GM18907 (cell line): ENCODE measurements around the gene WDR35.

Experiments
- ATAC-seq: cut with Tn5 transposase; IDR thresholded peaks from one replicate; pipeline ENCODE4 v1.9.1; 2021; ENCODE audit warnings: mild to moderate bottlenecking, moderate library complexity; ENCODE audit not compliant: unreplicated experiment

Gene WDR35

GRCh38 chr2:19874726-19875125 is 115.2 kb downstream of the WDR35 start:
- no peak for ATAC-seq

- no peak for ATAC-seq
These were observed 116.9 kb downstream of the WDR35 start for GRCh38 chr2:19873014-19873413.

- ATAC-seq, result no peak
These were observed 117.6 kb downstream of the WDR35 start for GRCh38 chr2:19872302-19872701.

- no peak for ATAC-seq
These were observed 118.1 kb downstream of the WDR35 start for GRCh38 chr2:19871836-19872235.

GRCh38 chr2:19870792-19871191 is 119.1 kb downstream of the WDR35 start:
- no peak for ATAC-seq

- ATAC-seq, result peak; percentile 69
These were observed 121.0 kb downstream of the WDR35 start for GRCh38 chr2:19868701-19869580.

- ATAC-seq, result no peak
These were observed 121.7 kb downstream of the WDR35 start for GRCh38 chr2:19868224-19868623.

- ATAC-seq, result peak; percentile 76
These were observed 123.1 kb downstream of the WDR35 start for GRCh38 chr2:19866771-19867170.

- ATAC-seq, result peak; percentile 46
These were observed 124.8 kb downstream of the WDR35 start for GRCh38 chr2:19865151-19865550.

GRCh38 chr2:19864381-19864780 is 125.5 kb downstream of the WDR35 start:
- ATAC-seq, result no peak

- peak; percentile 69 for ATAC-seq
These were observed 126.4 kb downstream of the WDR35 start for GRCh38 chr2:19863303-19864041.

GRCh38 chr2:19861813-19862212 is 128.1 kb downstream of the WDR35 start:
- no peak for ATAC-seq
